Activated CD4-positive, CD25-positive, alpha-beta regulatory T cell (primary cell): Measurements from ENCODE around the gene PLEKHM2.

Source experiments
- DNase-seq, 4 experiments: peaks; one replicate each; lab custom pipeline; 2025; lab: John Stamatoyannopoulos, UW

The PLEKHM2 gene

GRCh38 chr1:15702722-15703550, 18.8 kb downstream of the PLEKHM2 start:
- DNase-seq = no peak

- no peak for DNase-seq
Measured at GRCh38 chr1:15703562-15703961, 19.4 kb downstream of the PLEKHM2 start.

GRCh38 chr1:15704526-15705183, 20.5 kb downstream of the PLEKHM2 start:
- no peak for DNase-seq

GRCh38 chr1:15705184-15705566, 21.1 kb downstream of the PLEKHM2 start:
- no peak for DNase-seq

- DNase-seq = no peak
Measured at GRCh38 chr1:15706751-15707150, 22.6 kb downstream of the PLEKHM2 start.

GRCh38 chr1:15707239-15707925, 23.3 kb downstream of the PLEKHM2 start:
- no peak for DNase-seq

GRCh38 chr1:15708486-15709137, 24.5 kb downstream of the PLEKHM2 start:
- DNase-seq = no peak

GRCh38 chr1:15709226-15709625, 25.1 kb downstream of the PLEKHM2 start:
- no peak for DNase-seq

GRCh38 chr1:15712168-15712567, 28.0 kb downstream of the PLEKHM2 start:
- no peak for DNase-seq

GRCh38 chr1:15714406-15715136, 30.5 kb downstream of the PLEKHM2 start:
- no peak for DNase-seq

- DNase-seq = no peak
Measured at GRCh38 chr1:15717418-15718125, 33.5 kb downstream of the PLEKHM2 start.

GRCh38 chr1:15718199-15718601, 34.1 kb downstream of the PLEKHM2 start:
- DNase-seq = no peak

- no peak for DNase-seq
Measured at GRCh38 chr1:15719381-15720120, 35.4 kb downstream of the PLEKHM2 start.

GRCh38 chr1:15720861-15721260, 36.7 kb downstream of the PLEKHM2 start:
- DNase-seq = no peak

GRCh38 chr1:15722411-15722810, 38.3 kb downstream of the PLEKHM2 start:
- no peak for DNase-seq

GRCh38 chr1:15722836-15723532, 38.9 kb downstream of the PLEKHM2 start:
- no peak for DNase-seq

- DNase-seq = no peak
Measured at GRCh38 chr1:15723631-15724246, 39.6 kb downstream of the PLEKHM2 start.

GRCh38 chr1:15724949-15725880, 41.1 kb downstream of the PLEKHM2 start:
- DNase-seq = no peak
